SW480 (cell line): ENCODE measurements around the gene CPSF3.

Source experiments
- DNase-seq: peaks from one replicate; pipeline ENCODE4 v3.0.0-alpha.2; 2016; ENCODE audit warnings: low spot score

The CPSF3 gene

GRCh38 chr2:9419541-9419940 is 3.9 kb upstream of the CPSF3 start:
- DNase-seq = no peak

GRCh38 chr2:9420495-9420894 is 3.0 kb upstream of the CPSF3 start:
- no peak for DNase-seq

GRCh38 chr2:9422321-9423099 is 944 bp upstream of the CPSF3 start:
- peak; percentile 68 for DNase-seq

- DNase-seq = peak; percentile 18
These were observed 443 bp downstream of the CPSF3 start for GRCh38 chr2:9423922-9424272.

- DNase-seq = no peak
These were observed 1.2 kb downstream of the CPSF3 start for GRCh38 chr2:9424447-9425164.

- DNase-seq = no peak
These were observed 5.6 kb downstream of the CPSF3 start for GRCh38 chr2:9428965-9429577.

GRCh38 chr2:9430316-9431293 is 7.2 kb downstream of the CPSF3 start:
- DNase-seq = no peak

GRCh38 chr2:9434489-9434888 is 11.0 kb downstream of the CPSF3 start:
- DNase-seq = no peak

- no peak for DNase-seq
These were observed 16.1 kb downstream of the CPSF3 start for GRCh38 chr2:9439536-9439935.

- no peak for DNase-seq
These were observed 16.7 kb downstream of the CPSF3 start for GRCh38 chr2:9440058-9440727.

GRCh38 chr2:9441556-9441955 is 18.1 kb downstream of the CPSF3 start:
- no peak for DNase-seq

GRCh38 chr2:9443526-9443925 is 20.1 kb downstream of the CPSF3 start:
- DNase-seq = no peak

GRCh38 chr2:9445089-9445488 is 21.6 kb downstream of the CPSF3 start:
- no peak for DNase-seq

- no peak for DNase-seq
These were observed 27.8 kb downstream of the CPSF3 start for GRCh38 chr2:9451231-9451630.

- no peak for DNase-seq
These were observed 37.1 kb downstream of the CPSF3 start for GRCh38 chr2:9460441-9461017.

GRCh38 chr2:9461079-9461478 is 37.6 kb downstream of the CPSF3 start:
- DNase-seq = no peak

GRCh38 chr2:9462313-9462712 is 38.9 kb downstream of the CPSF3 start:
- no peak for DNase-seq

GRCh38 chr2:9462886-9463697 is 39.6 kb downstream of the CPSF3 start:
- DNase-seq = no peak

GRCh38 chr2:9463698-9464034 is 40.2 kb downstream of the CPSF3 start:
- no peak for DNase-seq

- no peak for DNase-seq
These were observed 41.7 kb downstream of the CPSF3 start for GRCh38 chr2:9465170-9465569.
